HepG2 (cell line): Measurements from ENCODE around the gene SHANK3. TPM values are rescaled to one million over a fixed set of nuclear protein-coding genes. Genes with fewer than 3 reads are reported as not detected.
A peak's percentile ranks its signal among the peaks of the same experiment; 100 is the strongest.

ENCODE experiments used
- ARID4A ChIP-seq: sonication (generic); formaldehyde crosslinking; IDR thresholded peaks from 2 replicates; pipeline ENCODE4 v1.5.0; 2020; ENCODE audit warnings: mild to moderate bottlenecking, missing genetic modification reagents, borderline replicate concordance
- CCAR2 ChIP-seq: fragments of 200-400 bp; formaldehyde crosslinking; optimal IDR thresholded peaks from 2 replicates; pipeline ENCODE3; 2018; ENCODE audit warnings: low read depth, mild to moderate bottlenecking, low read length, moderate library complexity
- E2F2 ChIP-seq: sonication (generic); formaldehyde crosslinking; IDR thresholded peaks from 2 replicates; pipeline ENCODE4 v1.4.0; 2020; ENCODE audit warnings: missing genetic modification reagents, borderline replicate concordance
- EZH2 ChIP-seq: conservative IDR thresholded peaks from 2 replicates; pipeline ENCODE4 v1.6.1; 2012; ENCODE audit warnings: mild to moderate bottlenecking, low read depth, low read length, moderate library complexity
- HMGXB3 ChIP-seq: sonication (generic); formaldehyde crosslinking; IDR thresholded peaks from 2 replicates; pipeline ENCODE4 v1.4.0; 2020; ENCODE audit warnings: missing genetic modification reagents, borderline replicate concordance
- HNRNPUL1 ChIP-seq: fragments of 200-400 bp; formaldehyde crosslinking; IDR thresholded peaks from 2 replicates; pipeline ENCODE4 v1.6.1; 2017; ENCODE audit warnings: low read depth, mild to moderate bottlenecking, low read length, moderate library complexity
- KDM3A ChIP-seq: IDR thresholded peaks from 2 replicates; pipeline ENCODE4 v1.6.1; 2018; ENCODE audit warnings: low read depth, missing compliant biosample characterization
- KDM5B ChIP-seq: sonication (generic); formaldehyde crosslinking; IDR thresholded peaks from 2 replicates; pipeline ENCODE4 v1.4.0; 2020; ENCODE audit warnings: missing genetic modification reagents, mild to moderate bottlenecking, borderline replicate concordance
- KLF16 ChIP-seq, 2 experiments: sonication (generic) in 1 of 2; formaldehyde crosslinking in 1 of 2; IDR thresholded peaks; 2 replicates each; pipeline versions ENCODE4 v1.6.1 to v1.8.0; 2016 to 2023; ENCODE audit warnings: missing genetic modification reagents in 2 of 2, missing compliant biosample characterization in 1 of 2
- MXD3 ChIP-seq: IDR thresholded peaks from 2 replicates; pipeline ENCODE4 v1.6.1; 2016; ENCODE audit warnings: mild to moderate bottlenecking, missing biosample characterization, missing genetic modification reagents
- MXD4 ChIP-seq: IDR thresholded peaks from 2 replicates; pipeline ENCODE4 v1.6.1; 2016; ENCODE audit warnings: mild to moderate bottlenecking, missing biosample characterization, missing genetic modification reagents
- NFYB ChIP-seq: sonication (generic); formaldehyde crosslinking; IDR thresholded peaks from 2 replicates; pipeline ENCODE4 v1.4.0; 2020; ENCODE audit warnings: missing genetic modification reagents
- SMYD3 ChIP-seq: sonication (generic); formaldehyde crosslinking; IDR thresholded peaks from 2 replicates; pipeline ENCODE4 v1.8.1; 2023; ENCODE audit warnings: mild to moderate bottlenecking, missing genetic modification reagents
- ZBTB21 ChIP-seq: sonication (generic); formaldehyde crosslinking; IDR thresholded peaks from 2 replicates; pipeline ENCODE4 v1.4.0; 2020; ENCODE audit warnings: missing genetic modification reagents
- ZNF234 ChIP-seq: sonication (generic); formaldehyde crosslinking; conservative IDR thresholded peaks from 2 replicates; pipeline ENCODE4 v1.5.1; 2020; ENCODE audit warnings: mild to moderate bottlenecking, missing genetic modification reagents
- ZNF30 ChIP-seq: sonication (generic); formaldehyde crosslinking; IDR thresholded peaks from 2 replicates; pipeline ENCODE4 v1.5.0; 2020; ENCODE audit warnings: mild to moderate bottlenecking, missing genetic modification reagents
- ZNF33A ChIP-seq: sonication (generic); formaldehyde crosslinking; IDR thresholded peaks from 2 replicates; pipeline ENCODE4 v1.5.1; 2020; ENCODE audit warnings: missing genetic modification reagents, mild to moderate bottlenecking, moderate library complexity, borderline replicate concordance
- ZNF552 ChIP-seq: sonication (generic); formaldehyde crosslinking; IDR thresholded peaks from 2 replicates; pipeline ENCODE4 v1.9.0; 2022; ENCODE audit warnings: missing genetic modification reagents, mild to moderate bottlenecking, borderline replicate concordance
- ZNF556 ChIP-seq: sonication (generic); formaldehyde crosslinking; IDR thresholded peaks from 2 replicates; pipeline ENCODE4 v1.4.0; 2020; ENCODE audit warnings: mild to moderate bottlenecking, missing genetic modification reagents, borderline replicate concordance
- ZNF749 ChIP-seq: sonication (generic); formaldehyde crosslinking; IDR thresholded peaks from 2 replicates; pipeline ENCODE4 v1.8.0; 2022; ENCODE audit warnings: mild to moderate bottlenecking, missing genetic modification reagents, moderate library complexity, borderline replicate concordance
- polyA plus RNA-seq, 8 experiments: library from polyadenylated mRNA; depleted of rRNA in 3 of 8; stranded (reverse) in 7 of 8; unstranded in 1 of 8; fragments of >200 nt; fragmentation: Illumina TruSeq in 4 of 8; extraction: Trizol in 4 of 8; gene quantifications; 2 replicates each; pipeline versions ENCODE4 v1.2.1 to v1.2.3, GENCODE V29; 2011 to 2016; ENCODE audit warnings: low read depth in 4 of 8, missing spikeins in 1 of 8, mixed read lengths in 1 of 8; ENCODE audit not compliant: insufficient read depth in 1 of 8
- total RNA-seq, 5 experiments: library from RNA; depleted of rRNA; stranded (reverse); fragments of >200 nt; fragmentation: Illumina TruSeq; extraction: Trizol; gene quantifications; 2 replicates each; pipeline ENCODE4 v1.2.3, GENCODE V29; 2016; ENCODE audit warnings: low read depth in 1 of 5

The SHANK3 gene
- total and polyA plus RNA-seq, 2 of the 13 experiments (the other 11 are each of a cell fraction or from before 2014, with no cell fraction given) = 2.9 to 4.6 TPM

DNA sequence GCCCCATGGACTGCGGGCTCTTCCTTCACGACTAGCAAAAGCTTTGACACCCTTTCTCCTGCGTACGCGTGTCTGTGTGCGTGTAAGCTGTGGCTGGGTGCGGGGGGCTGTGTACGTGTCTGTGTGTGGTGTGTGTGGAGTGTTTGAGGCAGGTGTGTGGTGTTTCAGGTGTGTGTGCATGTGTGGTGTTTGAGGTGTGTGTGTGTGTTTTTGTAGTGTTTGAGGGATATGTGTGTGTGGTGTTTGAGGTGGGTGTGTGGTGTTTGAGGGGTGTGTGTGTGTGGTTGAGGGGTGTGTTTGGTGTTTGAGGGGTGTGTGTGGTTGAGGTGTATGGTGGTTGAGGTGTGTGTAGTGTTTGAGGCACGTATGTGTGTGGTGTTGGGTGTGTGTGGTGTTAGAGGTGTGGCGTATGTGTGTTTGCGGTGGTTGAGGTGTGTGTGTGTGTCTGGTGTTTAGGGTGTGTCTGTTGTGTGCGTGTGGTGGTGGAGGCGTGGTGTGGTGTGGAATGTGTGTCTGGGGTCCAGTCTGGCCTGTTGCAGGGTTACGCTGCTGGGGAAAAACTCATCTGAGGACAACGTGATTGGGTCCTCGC lies 44.0 kb upstream of the SHANK3 start (continued):
- TF ChIP-seq ZNF552 (no peak), ZNF556 (no peak), MXD4 (CRISPR knock-in tag) (no peak), SMYD3 (CRISPR knock-in tag) (no peak), EZH2 (no peak), ZNF33A (CRISPR knock-in tag) (no peak), ARID4A (0 out of 2 replicates have a peak, but pooled peaks have one; percentile 31), KDM5B (CRISPR knock-in tag) (no peak), HMGXB3 (CRISPR knock-in tag) (no peak), CCAR2 (no peak), E2F2 (CRISPR knock-in tag) (no peak), ZNF30 (no peak), ZNF749 (no peak; the same call in 1 of the 2 replicates), KLF16 (CRISPR knock-in tag; IDR thresholded peaks at IDR 0.05) (no peak), KDM3A (CRISPR knock-in tag) (no peak), ZBTB21 (no peak), HNRNPUL1 (no peak), MXD3 (CRISPR knock-in tag) (no peak), ZNF234 (CRISPR knock-in tag) (no peak), NFYB (CRISPR knock-in tag) (no peak)
